Endodermal cell (in vitro differentiated cells): ENCODE results near the gene RFTN1. TPM values are rescaled to one million over a fixed set of nuclear protein-coding genes. Genes with fewer than 3 reads are reported as not detected.

Experiments
- DNase-seq: peaks from one replicate; pipeline ENCODE4 v3.0.0-alpha.2; 2017
- H3K27ac ChIP-seq: 2 replicates; pipeline ENCODE4 v1.5.1; 2013; ENCODE audit warnings: mild to moderate bottlenecking, low read depth, low read length, moderate library complexity
- H3K27me3 ChIP-seq: 2 replicates; pipeline ENCODE4 v1.6.1; 2013; ENCODE audit warnings: mild to moderate bottlenecking, low read length, moderate library complexity; ENCODE audit not compliant: insufficient read depth, control insufficient read depth, poor library complexity, severe bottlenecking
- H3K36me3 ChIP-seq: 2 replicates; pipeline ENCODE4 v1.7.0; 2013; ENCODE audit warnings: mild to moderate bottlenecking, low read length, moderate library complexity; ENCODE audit not compliant: control insufficient read depth, insufficient read depth
- H3K4me1 ChIP-seq: one replicate; pipeline ENCODE4 v1.7.0; 2013; ENCODE audit warnings: low read length; ENCODE audit not compliant: control insufficient read depth, insufficient read depth
- H3K4me3 ChIP-seq: 2 replicates; pipeline ENCODE4 v1.5.1; 2013; ENCODE audit warnings: mild to moderate bottlenecking, low read length, moderate library complexity
- H3K9ac ChIP-seq: 2 replicates; pipeline ENCODE4 v1.6.1; 2013; ENCODE audit warnings: mild to moderate bottlenecking, low read length, moderate library complexity; ENCODE audit not compliant: poor library complexity, severe bottlenecking; ENCODE audit errors: extremely low read depth
- H3K9me3 ChIP-seq: 2 replicates; pipeline ENCODE4 v1.6.1; 2013; ENCODE audit warnings: mild to moderate bottlenecking, low read length, moderate library complexity; ENCODE audit not compliant: control insufficient read depth
- H3K27ac Mint-ChIP-seq: 2 replicates; pipeline ENCODE4 v1.8.0; 2020; ENCODE audit warnings: mixed read lengths
- H3K27me3 Mint-ChIP-seq: 2 replicates; pipeline ENCODE4 v1.8.0; 2021; ENCODE audit warnings: mild to moderate bottlenecking, mixed read lengths; ENCODE audit not compliant: insufficient read depth
- H3K36me3 Mint-ChIP-seq: 2 replicates; pipeline ENCODE4 v1.8.0; 2020; ENCODE audit warnings: low read depth, mixed read lengths
- H3K4me1 Mint-ChIP-seq: 2 replicates; pipeline ENCODE4 v1.8.0; 2020; ENCODE audit warnings: mixed read lengths
- H3K4me3 Mint-ChIP-seq: 2 replicates; pipeline ENCODE4 v1.8.0; 2020; ENCODE audit warnings: mild to moderate bottlenecking, moderate library complexity, mixed read lengths
- H3K9me3 Mint-ChIP-seq: 2 replicates; pipeline ENCODE4 v1.8.0; 2020; ENCODE audit warnings: mild to moderate bottlenecking, mixed read lengths
- WGBS, 2 experiments: methylation state at CpG; one replicate each; pipeline versions ENCODE4 v1.1.5 to v1.1.7; 2013; ENCODE audit warnings: missing lambda C conversion rate in 2 of 2, mixed read lengths in 1 of 2; ENCODE audit not compliant: insufficient coverage in 1 of 2, insufficient read length in 1 of 2; 5-methylcytosine and 5-hydroxymethylcytosine counted together
- total RNA-seq, 2 donors: library from RNA; stranded (reverse); fragmentation: NEBNext Ultra II Directional in 1 of 2; extraction: Animal tissue kit (Norgen Biotek cat#: 25700) in 1 of 2; gene quantifications; 2 replicates in 1 of 2; 3 replicates in 1 of 2; pipeline ENCODE4 v1.2.1, GENCODE V29; 2021
- TF ChIP-seq, protein P1 (sequence below): fragments of 200-600 bp; sonication (generic); conservative IDR thresholded peaks from 2 replicates; pipeline ENCODE4 v1.5.0; 2021; ENCODE audit warnings: antibody characterized with exemption, mild to moderate bottlenecking

The RFTN1 gene
- total RNA-seq, 2 donors from 2014 or later, result 0.80 to 1.1 TPM

DNA sequence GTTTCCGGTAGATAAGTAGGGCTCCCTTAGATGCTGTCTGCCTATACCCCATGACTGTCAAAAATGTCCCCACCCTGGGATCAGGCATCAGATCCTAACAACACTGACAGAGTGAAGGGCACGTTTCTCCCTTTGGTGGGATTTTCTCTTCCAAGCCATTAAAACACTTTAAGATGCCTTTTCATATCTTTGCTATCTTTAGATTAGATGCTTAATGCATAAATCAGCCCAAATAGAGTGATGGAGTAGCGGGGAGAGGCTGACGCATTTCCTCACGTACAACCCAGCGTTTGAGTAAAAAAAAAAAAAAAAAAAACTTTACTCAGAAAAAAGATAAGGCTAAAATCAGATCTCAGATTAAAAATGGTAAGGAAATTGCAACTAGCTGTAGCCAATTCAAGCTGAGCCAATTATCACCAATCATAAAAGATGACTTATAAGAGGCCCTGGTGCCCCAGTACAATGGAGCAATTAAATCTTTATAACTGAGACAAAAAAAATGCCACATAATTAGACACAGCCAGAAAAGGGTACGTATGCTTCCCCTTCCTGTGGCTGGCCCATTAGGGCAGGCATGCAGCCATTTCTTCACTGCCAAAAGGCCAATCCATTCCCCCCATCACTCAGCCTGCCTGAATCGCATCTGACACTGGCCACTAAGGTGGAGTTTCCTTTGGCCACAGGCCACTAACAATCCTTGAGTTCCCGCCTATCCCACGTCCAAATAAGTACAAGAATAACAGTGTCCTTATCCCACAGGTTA lies 45.0 kb downstream of the RFTN1 start:
- no peak overlapping the region for H3K27ac Mint-ChIP-seq
- no peak overlapping the region for H3K4me3 ChIP-seq
- H3K27me3 ChIP-seq, result no peaks in the 10 kb centered on the region
- peaks cover 1% of the 10 kb centered on the region for H3K9me3 Mint-ChIP-seq
- H3K36me3 ChIP-seq, result no peaks in the 10 kb centered on the region
- peaks cover 8% of the 10 kb centered on the region for H3K4me1 ChIP-seq
- TF ChIP-seq, protein P1, sequence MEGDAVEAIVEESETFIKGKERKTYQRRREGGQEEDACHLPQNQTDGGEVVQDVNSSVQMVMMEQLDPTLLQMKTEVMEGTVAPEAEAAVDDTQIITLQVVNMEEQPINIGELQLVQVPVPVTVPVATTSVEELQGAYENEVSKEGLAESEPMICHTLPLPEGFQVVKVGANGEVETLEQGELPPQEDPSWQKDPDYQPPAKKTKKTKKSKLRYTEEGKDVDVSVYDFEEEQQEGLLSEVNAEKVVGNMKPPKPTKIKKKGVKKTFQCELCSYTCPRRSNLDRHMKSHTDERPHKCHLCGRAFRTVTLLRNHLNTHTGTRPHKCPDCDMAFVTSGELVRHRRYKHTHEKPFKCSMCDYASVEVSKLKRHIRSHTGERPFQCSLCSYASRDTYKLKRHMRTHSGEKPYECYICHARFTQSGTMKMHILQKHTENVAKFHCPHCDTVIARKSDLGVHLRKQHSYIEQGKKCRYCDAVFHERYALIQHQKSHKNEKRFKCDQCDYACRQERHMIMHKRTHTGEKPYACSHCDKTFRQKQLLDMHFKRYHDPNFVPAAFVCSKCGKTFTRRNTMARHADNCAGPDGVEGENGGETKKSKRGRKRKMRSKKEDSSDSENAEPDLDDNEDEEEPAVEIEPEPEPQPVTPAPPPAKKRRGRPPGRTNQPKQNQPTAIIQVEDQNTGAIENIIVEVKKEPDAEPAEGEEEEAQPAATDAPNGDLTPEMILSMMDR, result no peak
- no peaks in the 10 kb centered on the region for H3K36me3 Mint-ChIP-seq
- DNase-seq, result no peak
- H3K9me3 ChIP-seq, result peaks cover 15% of the 10 kb centered on the region
- peaks cover 7% of the 10 kb centered on the region for H3K4me1 Mint-ChIP-seq
- H3K27me3 Mint-ChIP-seq, result peaks cover 4% of the 10 kb centered on the region
- no peak overlapping the region for H3K4me3 Mint-ChIP-seq
- H3K9ac ChIP-seq, result no peak overlapping the region
- no peak overlapping the region for H3K27ac ChIP-seq
- 88 to 91% methylated on average over 2 to 7 of the region's 10 CpGs for WGBS, 2 experiments

DNA sequence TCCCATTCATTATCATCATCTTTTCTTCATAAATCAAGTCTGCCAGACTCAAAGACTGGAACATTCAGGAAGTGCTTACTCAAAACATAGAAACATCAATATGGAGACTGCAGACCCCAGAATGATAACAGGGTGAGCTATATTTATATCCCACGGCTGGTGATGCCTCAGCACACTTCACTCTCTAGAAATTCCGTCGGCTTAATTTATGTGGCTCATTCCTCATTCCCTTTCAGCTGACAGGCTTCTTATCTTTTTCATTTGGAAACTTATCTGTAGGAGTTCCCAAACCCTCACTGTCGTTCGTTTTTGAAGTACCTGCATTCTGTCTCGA lies 45.5 kb downstream of the RFTN1 start:
- Mint-ChIP-seq H3K27ac (no peak overlapping the region), H3K9me3 (peaks cover 1% of the 10 kb centered on the region), H3K4me3 (no peak overlapping the region), H3K27me3 (peaks cover 4% of the 10 kb centered on the region), H3K4me1 (peaks cover 7% of the 10 kb centered on the region), H3K36me3 (no peaks in the 10 kb centered on the region)
- H3K27me3 ChIP-seq, result no peaks in the 10 kb centered on the region
- peaks cover 8% of the 10 kb centered on the region for H3K4me1 ChIP-seq
- TF ChIP-seq, protein P1, result no peak
- H3K9me3 ChIP-seq, result peaks cover 15% of the 10 kb centered on the region
- H3K36me3 ChIP-seq, result no peaks in the 10 kb centered on the region
- no peak overlapping the region for H3K27ac ChIP-seq
- no peak overlapping the region for H3K9ac ChIP-seq
- no peak overlapping the region for H3K4me3 ChIP-seq
- 82 to 84% methylated on average over 6 of the region's 6 CpGs for WGBS, 2 experiments
- DNase-seq, result no peak

DNA sequence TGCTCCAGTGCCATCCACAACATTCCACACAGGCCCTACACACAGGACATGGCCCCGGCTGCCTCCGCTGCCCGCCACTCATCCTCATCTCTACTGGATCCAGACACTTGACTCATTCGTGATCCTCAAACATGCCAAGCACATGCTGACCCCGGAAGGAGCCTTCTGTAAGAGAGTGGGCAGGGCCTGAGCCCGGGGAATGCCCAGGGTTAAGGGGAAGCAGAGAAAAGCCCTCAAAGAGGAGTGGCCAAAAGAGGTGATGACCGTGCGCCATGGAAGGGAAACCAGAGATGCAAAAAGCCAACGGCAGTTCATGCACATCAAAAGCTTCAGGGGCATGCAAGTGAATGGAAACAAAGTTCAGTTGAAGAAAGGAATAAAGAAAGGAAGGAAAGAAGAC lies 46.1 kb downstream of the RFTN1 start:
- H3K36me3 Mint-ChIP-seq, result no peaks in the 10 kb centered on the region
- Histone ChIP-seq H3K4me1 (peaks cover 8% of the 10 kb centered on the region), H3K27ac (no peak overlapping the region), H3K36me3 (no peaks in the 10 kb centered on the region), H3K9me3 (peaks cover 15% of the 10 kb centered on the region), H3K4me3 (no peak overlapping the region), H3K9ac (no peak overlapping the region), H3K27me3 (no peaks in the 10 kb centered on the region)
- TF ChIP-seq, protein P1, result no peak
- no peak overlapping the region for H3K27ac Mint-ChIP-seq
- no peak for DNase-seq
- no peak overlapping the region for H3K4me3 Mint-ChIP-seq
- peaks cover 10% of the 10 kb centered on the region for H3K4me1 Mint-ChIP-seq
- 94 to 95% methylated on average over 5 to 8 of the region's 9 CpGs for WGBS, 2 experiments
- H3K9me3 Mint-ChIP-seq, result peaks cover 1% of the 10 kb centered on the region
- peaks cover 4% of the 10 kb centered on the region for H3K27me3 Mint-ChIP-seq
